Right lobe of liver (tissue), 6 donors: ENCODE results near the gene TATDN3. TPM values are rescaled to one million over a fixed set of nuclear protein-coding genes. Genes with fewer than 3 reads are reported as not detected.
A peak's percentile ranks its signal among the peaks of the same experiment; 100 is the strongest.
"Not testable (repeated sequence)": the region's sequence is repeated elsewhere in the genome, so short reads cannot be mapped to it uniquely, and the experiment has no call there.

Experiments used
- ATAC-seq, 4 donors: fragments of 200-7000 bp; cut with Tn5 transposase; one replicate each; pipeline ENCODE4 v1.9.1; 2020; ENCODE audit warnings: mild to moderate bottlenecking in 4 of 4, moderate library complexity in 4 of 4
- DNase-seq, 3 donors: peaks; one replicate each; pipeline ENCODE4 v3.0.0-alpha.2; 2020
- H3K27ac ChIP-seq, 3 donors: fragments of 200-600 bp; one replicate each; pipeline ENCODE4 v1.8.0; 2022
- H3K27me3 ChIP-seq, 2 donors: fragments of 200-600 bp; one replicate each; pipeline ENCODE4 v1.8.0; 2022
- H3K36me3 ChIP-seq, 4 donors: fragments of 200-600 bp; sonication (generic) in 1 of 4; one replicate each; pipeline versions ENCODE4 v1.5.1 to v1.8.0; 2017 to 2022; ENCODE audit warnings: control low read depth in 1 of 4
- H3K4me1 ChIP-seq, 4 donors: fragments of 200-600 bp; sonication (generic) in 1 of 4; one replicate each; pipeline versions ENCODE4 v1.5.1 to v1.8.0; 2017 to 2022; ENCODE audit warnings: control low read depth in 1 of 4
- H3K4me3 ChIP-seq, 3 donors: fragments of 200-600 bp; one replicate each; pipeline ENCODE4 v1.8.0; 2022
- H3K9me3 ChIP-seq, 4 donors: fragments of 200-600 bp; sonication (generic) in 1 of 4; one replicate each; pipeline versions ENCODE4 v1.5.1 to v1.8.0; 2017 to 2022; ENCODE audit warnings: control low read depth in 1 of 4
- CTCF ChIP-seq, 4 donors: fragments of 200-600 bp in 3 of 4; fragments of 450-650 bp in 1 of 4; IDR thresholded peaks; one replicate each; pipeline versions ENCODE4 v1.5.1 to v1.8.0; 2016 to 2022; ENCODE audit warnings: antibody characterized with exemption in 4 of 4, mild to moderate bottlenecking in 2 of 4
- POLR2A ChIP-seq: fragments of 450-650 bp; IDR thresholded peaks from one replicate; pipeline ENCODE4 v1.6.1; 2017; ENCODE audit warnings: antibody characterized with exemption, mild to moderate bottlenecking
- WGBS: methylation state at CpG from one replicate; pipeline ENCODE4 v1.1.6; 2018; ENCODE audit warnings: low coverage, low lambda C conversion rate; ENCODE audit not compliant: insufficient coverage; ENCODE audit errors: missing lambda C conversion rate; 5-methylcytosine and 5-hydroxymethylcytosine counted together
- intact Hi-C, 2 donors: fragments of 100-400 bp; cut with DNase I; formaldehyde crosslinking; loops; one replicate each; pipeline versions ENCODE4 v1.11.2 to v1.14.1; 2022
- total RNA-seq, 6 experiments: library from RNA; depleted of rRNA in 2 of 6; stranded (reverse); fragments of >200 nt in 2 of 6; fragmentation: NEBNext Ultra II Directional in 3 of 6; extraction: Animal tissue kit (Norgen Biotek cat#: 25700) in 3 of 6; gene quantifications; one replicate each; pipeline versions ENCODE4 v1.1.0 to v1.2.4, GENCODE V29; 2016 to 2023
- donor health status: DM: no; HTN: yes; CAD: no.
- donor health status: DM: no; HTN: no; CAD: no.
- donor health status: DM: no; HTN: no; CAD: no.
- donor health status: DM: no; HTN: yes; CAD: no.
- donor health status: DM: no; HTN: yes; CAD: no.

The TATDN3 gene
- total RNA-seq, 6 experiments from 2014 or later, result 6.0 to 9.3 (median 6.6) TPM

- H3K36me3 ChIP-seq, result no peaks in the 10 kb centered on the region
- intact Hi-C loops, result no loop called here
- no peaks in the 10 kb centered on the region for H3K27me3 ChIP-seq
- ATAC-seq (no peak), DNase-seq (no peak)
- no peak overlapping the region for H3K4me3 ChIP-seq
- peaks cover 0 to 4% (median 0%) of the 10 kb centered on the region in 4 donors for H3K9me3 ChIP-seq
- TF ChIP-seq POLR2A (no peak), CTCF (IDR thresholded peaks at IDR 0.05) (no peak)
- no peaks in the 10 kb centered on the region for H3K4me1 ChIP-seq
- H3K27ac ChIP-seq, result no peak overlapping the region
Measured at GRCh38 chr1:212771341-212771740, 20.4 kb upstream of the TATDN3 start.

GRCh38 chr1:212773011-212773410 is 18.7 kb upstream of the TATDN3 start:
- Histone ChIP-seq H3K9me3 (peaks cover 0 to 4% (median 0%) of the 10 kb centered on the region in 4 donors), H3K4me1 (no peaks in the 10 kb centered on the region), H3K27me3 (no peaks in the 10 kb centered on the region), H3K4me3 (no peak overlapping the region), H3K27ac (no peak overlapping the region), H3K36me3 (no peaks in the 10 kb centered on the region)
- WGBS, result 100% methylated on average over 2 of the region's 2 CpGs
- TF ChIP-seq POLR2A (no peak), CTCF (IDR thresholded peaks at IDR 0.05) (no peak)
- no peak for DNase-seq
- ATAC-seq, result no peak
- intact Hi-C loops, result no loop called here

- ATAC-seq (peak in 2 of 4 donors; percentile 36 to 58), DNase-seq (no peak)
- no peaks in the 10 kb centered on the region for H3K4me1 ChIP-seq
Measured at GRCh38 chr1:212774584-212774983, 17.1 kb upstream of the TATDN3 start.

GRCh38 chr1:212775241-212775640 is 16.5 kb upstream of the TATDN3 start:
- ATAC-seq, result no peak
- H3K27ac ChIP-seq, result no peak overlapping the region
- no peak for DNase-seq
- H3K9me3 ChIP-seq, result no peaks in the 10 kb centered on the region
- no peaks in the 10 kb centered on the region for H3K27me3 ChIP-seq
- no peaks in the 10 kb centered on the region for H3K4me1 ChIP-seq
- intact Hi-C loops, result no loop called here
- no peak overlapping the region for H3K4me3 ChIP-seq
- no peak for TF ChIP-seq POLR2A
- TF ChIP-seq CTCF (IDR thresholded peaks at IDR 0.05), result no peak
- no peaks in the 10 kb centered on the region for H3K36me3 ChIP-seq

More at GRCh38 chr1:212774584-212774983, 17.1 kb upstream of the TATDN3 start:
- Histone ChIP-seq H3K9me3 (peaks cover 0 to under 1% (median 0%) of the 10 kb centered on the region in 4 donors), H3K27me3 (no peaks in the 10 kb centered on the region), H3K27ac (no peak overlapping the region), H3K4me3 (no peak overlapping the region), H3K36me3 (no peaks in the 10 kb centered on the region)
- intact Hi-C loops, result no loop called here
- 78% methylated on average over 2 of the region's 2 CpGs for WGBS
- no peak for TF ChIP-seq CTCF (IDR thresholded peaks at IDR 0.05)
- no peak for TF ChIP-seq POLR2A

- no peaks in the 10 kb centered on the region for H3K27me3 ChIP-seq
- TF ChIP-seq CTCF (IDR thresholded peaks at IDR 0.05) (no peak), POLR2A (no peak)
- H3K9me3 ChIP-seq, result no peaks in the 10 kb centered on the region
- WGBS, result 87% methylated on average over 3 of the region's 3 CpGs
- peak in 2 of 4 donors; percentile 19 to 51 for ATAC-seq
- H3K4me3 ChIP-seq, result no peak overlapping the region
- H3K27ac ChIP-seq, result no peak overlapping the region
- no peaks in the 10 kb centered on the region for H3K4me1 ChIP-seq
- intact Hi-C loops, result no loop called here
- H3K36me3 ChIP-seq, result peaks cover 0 to 13% (median under 1%) of the 10 kb centered on the region in 4 donors
- no peak for DNase-seq
Measured at GRCh38 chr1:212777151-212777550, 14.5 kb upstream of the TATDN3 start.

- H3K9me3 ChIP-seq, H3K4me1 ChIP-seq, H3K4me3 ChIP-seq, DNase-seq, ATAC-seq, H3K27ac ChIP-seq, intact Hi-C loops, H3K27me3 ChIP-seq: not testable (repeated sequence)
- no CpG with 5 or more reads among the region's 32 CpGs for whole genome bisulfite sequencing
- H3K36me3 ChIP-seq, result peaks cover 0 to 30% (median 2%) of the 10 kb centered on the region in 4 donors
Measured at GRCh38 chr1:212779086-212779485, 12.6 kb upstream of the TATDN3 start.
